Astrocyte of the hippocampus (primary cell): ENCODE results near the gene NSA2.

Experiments used
- DNase-seq: peaks from one replicate; pipeline ENCODE4 v3.0.0; 2011; ENCODE audit warnings: low read depth, low spot score

NSA2 gene

DNA sequence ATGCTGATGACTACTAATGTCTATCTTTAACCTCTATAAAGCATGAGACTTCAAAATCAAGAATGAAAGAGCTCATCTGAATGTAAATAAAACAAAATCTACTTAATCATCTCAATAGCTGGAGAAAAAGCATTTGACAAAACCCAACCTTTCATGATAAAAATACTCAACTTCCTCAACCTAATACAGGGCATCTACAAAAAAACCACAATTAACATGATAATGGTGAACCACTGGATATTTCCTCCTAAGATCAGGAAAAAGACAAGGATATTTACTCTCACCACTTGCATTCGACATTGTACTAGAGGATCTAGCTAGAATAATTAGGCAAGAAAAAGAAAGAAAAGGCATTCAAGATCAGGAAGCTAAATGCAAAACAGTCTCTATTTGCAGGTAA is 49.8 kb downstream of the NSA2 start:
- DNase-seq = no peak

DNA sequence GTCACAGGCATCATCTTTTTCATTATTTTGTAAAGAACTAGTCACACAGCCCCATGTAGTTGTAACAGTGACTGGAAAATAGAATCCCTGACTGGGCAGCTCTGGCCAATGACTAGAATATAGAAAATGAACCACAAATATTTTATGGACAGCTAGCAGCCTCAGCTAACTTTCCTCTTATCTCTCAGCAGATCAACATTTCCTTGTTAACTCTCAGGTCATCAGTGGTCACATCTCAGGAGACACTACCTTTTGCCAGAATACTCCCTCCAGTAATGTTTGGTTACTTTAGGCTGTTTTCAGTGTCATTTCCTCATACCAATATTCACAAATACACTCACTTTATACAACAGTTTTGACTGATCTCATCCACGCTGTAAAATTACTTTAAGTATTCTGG is 55.2 kb downstream of the NSA2 start:
- DNase-seq = no peak

DNA sequence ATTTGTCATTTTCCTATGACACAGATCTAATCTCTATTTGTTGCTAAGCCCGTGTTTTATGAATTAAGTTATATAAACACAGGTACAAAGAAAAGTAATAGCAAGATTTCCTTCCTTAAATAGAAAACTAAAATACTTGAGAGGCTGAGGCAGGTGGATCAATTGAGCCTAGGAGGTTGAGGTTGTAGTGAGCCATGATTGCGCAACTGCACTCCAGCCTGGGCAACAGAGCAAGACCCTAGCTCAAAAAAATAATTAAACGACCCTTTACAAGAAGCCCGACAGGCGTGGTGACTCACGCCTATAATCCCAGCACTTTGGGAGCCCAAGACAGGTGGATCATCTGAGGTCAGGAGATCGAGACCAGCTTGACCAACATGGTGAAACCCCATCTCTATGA is 62.4 kb downstream of the NSA2 start:
- DNase-seq = no peak
